T-helper 1 cell treated with Interleukin-12 subunit alpha and Interleukin-12 subunit beta and Interleukin-4 antibody, amounts not matched to agents 30 ng/mL and 1 ng/mL, for 36 hours (primary cell): ENCODE results near the gene CEP68. TPM values are rescaled to one million over a fixed set of nuclear protein-coding genes. Genes with fewer than 3 reads are reported as not detected.
"Not testable (repeated sequence)": the region's sequence is repeated elsewhere in the genome, so short reads cannot be mapped to it uniquely, and the experiment has no call there.

ENCODE experiments used
- intact Hi-C: fragments of 100-400 bp; cut with micrococcal nuclease; formaldehyde crosslinking; loops from one replicate; pipeline ENCODE4 v1.15.1; 2024
- total RNA-seq: library from RNA; stranded (reverse); gene quantifications from 2 replicates; pipeline ENCODE4 v1.2.3, GENCODE V29; 2022

The CEP68 gene
- total RNA-seq, 1 donor from 2014 or later = 7.2 TPM

DNA sequence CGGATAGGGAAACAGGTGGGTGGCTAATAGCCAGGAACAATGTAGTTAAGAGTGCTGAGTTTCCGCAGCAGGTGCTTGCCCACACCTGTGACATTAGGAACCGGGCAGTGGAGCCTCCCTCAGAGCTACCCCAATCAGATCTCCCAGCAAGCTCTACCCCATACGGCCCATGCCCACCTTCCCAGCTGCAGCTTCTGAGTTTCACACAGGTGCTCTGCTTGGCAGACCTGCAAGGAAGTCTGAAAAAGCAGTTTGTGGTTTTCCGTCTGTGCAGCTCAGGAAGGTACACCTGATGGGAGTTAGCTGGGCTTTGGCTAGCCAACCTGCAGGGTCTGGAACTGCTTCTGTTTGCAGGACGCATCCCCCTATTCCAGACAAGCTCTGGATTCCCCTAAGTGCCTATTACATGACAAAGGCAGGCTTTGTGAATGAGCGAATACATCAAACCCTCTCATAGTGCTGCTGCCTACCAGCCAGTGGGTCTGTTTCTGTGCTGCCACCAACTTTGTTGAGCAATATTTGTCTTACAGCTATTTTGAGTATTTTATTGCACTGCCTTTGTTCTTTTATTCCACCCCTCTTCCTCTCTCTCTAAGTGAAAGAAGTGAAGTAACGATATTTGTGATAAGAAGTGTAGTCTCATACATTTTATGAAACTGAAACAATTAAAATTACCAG, 24.7 kb upstream of the CEP68 start:
- intact Hi-C loops = no loop called here

DNA sequence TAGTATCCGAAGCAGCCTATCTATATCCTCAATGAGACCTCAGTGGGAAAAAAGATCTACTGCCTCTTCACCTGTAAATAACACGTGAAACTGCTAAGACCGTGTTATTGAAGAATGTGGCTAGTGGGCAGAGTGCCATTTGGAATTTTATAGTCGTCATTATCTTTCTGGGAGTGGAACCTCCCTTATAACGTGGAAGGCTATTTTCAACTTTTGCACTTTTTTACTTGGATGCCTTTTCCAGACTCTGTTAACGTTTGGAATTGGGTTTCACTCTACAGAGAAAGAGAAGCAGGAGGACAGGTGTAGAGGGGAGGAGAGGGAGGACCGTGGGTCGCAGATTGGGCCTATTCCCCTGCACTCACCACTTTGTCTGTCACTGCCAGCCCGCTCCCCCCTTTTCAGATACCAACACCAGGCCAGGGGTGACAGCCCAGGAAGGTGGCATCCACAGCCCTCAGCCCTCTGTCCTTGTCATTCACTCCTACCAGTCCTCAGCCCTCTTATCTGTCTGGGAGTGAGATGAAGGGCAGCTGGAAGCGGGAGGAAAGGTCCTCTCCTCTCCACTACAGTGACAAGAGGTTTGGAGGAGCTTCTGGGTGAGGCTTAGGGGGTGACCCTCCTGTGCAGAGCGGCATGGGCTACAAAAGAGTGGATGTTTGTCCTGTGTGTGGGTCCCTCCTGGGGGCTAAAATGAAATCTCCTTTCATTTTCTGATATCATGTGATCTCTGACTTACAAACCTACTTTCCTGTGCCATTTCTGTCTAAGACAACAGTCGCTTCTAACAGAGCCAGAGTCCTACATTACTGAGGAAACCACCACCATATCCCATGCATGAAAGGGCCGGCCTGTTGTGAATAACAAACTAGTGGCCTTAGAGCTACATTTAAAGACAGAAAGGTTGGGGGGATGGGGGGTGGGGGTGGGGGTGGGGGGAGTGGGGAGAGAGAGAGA, 23.9 kb upstream of the CEP68 start:
- intact Hi-C loops = no loop called here

DNA sequence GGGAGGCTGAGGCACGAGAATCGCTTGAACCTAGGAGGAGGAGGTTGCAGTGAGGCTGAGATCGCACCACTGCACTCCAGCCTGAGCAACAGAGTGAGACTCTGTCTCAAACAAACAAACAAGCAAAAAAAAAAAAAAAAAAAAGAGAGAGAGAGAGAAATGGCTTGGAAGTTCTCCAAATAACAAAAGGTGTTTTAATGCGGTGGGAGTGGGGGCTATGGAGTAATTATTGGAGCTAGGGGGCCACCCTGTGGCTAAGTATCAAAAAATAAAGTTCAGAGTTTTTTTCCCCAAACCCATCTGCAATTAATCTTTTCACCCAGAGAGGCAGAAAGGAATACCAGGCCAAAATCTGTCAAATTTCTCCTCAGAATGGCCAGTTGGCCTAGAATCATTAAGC, 23.0 kb upstream of the CEP68 start:
- intact Hi-C loops = no loop called here

DNA sequence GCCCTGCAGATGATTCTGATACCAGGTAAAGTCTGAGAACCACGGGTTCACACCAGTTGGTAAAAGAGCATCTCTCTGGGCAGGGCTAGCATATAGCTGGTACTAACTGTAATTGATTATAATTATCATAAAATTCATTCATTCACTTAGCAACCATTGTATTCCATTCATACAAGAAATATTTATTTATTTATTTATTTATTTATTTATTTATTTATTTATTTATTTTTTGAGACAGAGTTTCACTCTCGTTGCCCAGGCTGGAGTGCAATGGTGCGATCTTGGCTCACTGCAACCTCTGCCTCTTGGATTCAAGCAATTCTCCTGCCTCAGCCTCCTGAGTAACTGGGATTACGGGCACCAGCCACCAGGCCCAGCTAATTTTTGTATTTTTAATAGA, 22.5 kb upstream of the CEP68 start:
- intact Hi-C loops = not testable (repeated sequence)

DNA sequence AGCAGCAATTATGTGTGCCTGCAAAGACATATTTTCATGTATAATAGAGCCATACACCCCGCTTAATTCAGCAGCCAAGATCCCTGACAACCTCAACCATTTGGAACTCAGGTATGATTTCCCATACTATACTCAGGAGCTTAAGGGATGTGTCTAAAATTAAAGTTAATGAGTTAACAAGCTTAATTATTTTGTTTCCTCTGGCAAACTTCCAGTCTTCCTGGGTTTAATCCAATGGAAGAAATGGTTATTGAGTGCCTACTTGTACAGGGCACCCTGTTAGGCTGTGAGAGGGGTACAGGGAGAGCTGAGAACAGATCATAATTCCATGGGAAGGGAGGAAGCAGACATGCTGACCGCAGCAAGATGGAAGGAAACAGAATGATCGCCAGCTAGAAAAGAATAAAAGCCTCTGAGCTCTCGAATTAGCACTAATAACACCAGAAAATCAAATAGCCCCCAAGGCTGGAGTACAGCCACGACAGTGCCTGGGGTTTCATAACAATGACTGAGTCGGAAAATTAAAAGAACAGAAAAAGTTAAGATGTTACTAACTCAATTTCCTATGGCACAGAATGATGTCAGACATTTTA, 20.8 kb upstream of the CEP68 start:
- intact Hi-C loops = no loop called here

DNA sequence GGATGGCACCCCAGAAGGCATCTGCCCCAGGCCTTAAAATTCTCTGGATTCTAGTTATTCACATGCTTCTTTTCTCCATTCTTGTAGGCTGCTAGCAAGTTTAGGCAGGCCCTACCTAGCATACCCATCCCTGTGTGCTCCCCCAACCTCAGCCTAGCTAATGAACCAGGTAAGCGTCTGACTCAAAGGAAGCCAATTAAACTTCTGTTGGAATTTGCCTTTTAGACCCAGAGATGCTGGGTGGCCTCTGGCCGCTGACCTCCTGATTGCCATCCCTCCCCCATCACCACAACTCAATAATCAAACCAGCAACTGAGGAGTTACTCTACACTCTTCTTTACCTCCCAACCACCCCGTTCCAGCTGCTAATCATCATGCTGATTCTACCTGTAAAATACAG, 19.0 kb upstream of the CEP68 start:
- intact Hi-C loops = no loop called here

DNA sequence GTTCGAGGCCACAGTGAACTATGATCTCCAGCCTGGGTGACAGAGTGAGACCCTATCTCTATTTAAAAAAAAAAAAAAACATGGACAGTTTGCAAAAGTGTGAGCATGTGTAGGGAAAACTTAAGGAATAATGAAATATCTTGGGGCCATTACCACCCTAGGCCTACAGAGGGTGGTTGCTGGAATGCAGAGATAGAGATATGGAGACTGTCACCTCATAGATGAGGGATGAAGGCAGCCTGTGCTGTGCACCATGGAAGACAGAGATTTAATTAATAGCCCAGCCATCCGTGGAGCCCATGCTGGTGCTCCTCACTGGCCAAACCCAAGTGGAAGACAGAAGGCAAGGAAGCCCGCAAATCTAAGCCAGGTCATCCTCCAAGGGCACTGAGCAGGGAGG, 16.6 kb upstream of the CEP68 start:
- intact Hi-C loops = loop anchor here (1.0 to 5.0 kb wide), 7 partner anchors 18 to 517 kb away; partner anchors contain the start of genes AFTPH and SERTAD2

DNA sequence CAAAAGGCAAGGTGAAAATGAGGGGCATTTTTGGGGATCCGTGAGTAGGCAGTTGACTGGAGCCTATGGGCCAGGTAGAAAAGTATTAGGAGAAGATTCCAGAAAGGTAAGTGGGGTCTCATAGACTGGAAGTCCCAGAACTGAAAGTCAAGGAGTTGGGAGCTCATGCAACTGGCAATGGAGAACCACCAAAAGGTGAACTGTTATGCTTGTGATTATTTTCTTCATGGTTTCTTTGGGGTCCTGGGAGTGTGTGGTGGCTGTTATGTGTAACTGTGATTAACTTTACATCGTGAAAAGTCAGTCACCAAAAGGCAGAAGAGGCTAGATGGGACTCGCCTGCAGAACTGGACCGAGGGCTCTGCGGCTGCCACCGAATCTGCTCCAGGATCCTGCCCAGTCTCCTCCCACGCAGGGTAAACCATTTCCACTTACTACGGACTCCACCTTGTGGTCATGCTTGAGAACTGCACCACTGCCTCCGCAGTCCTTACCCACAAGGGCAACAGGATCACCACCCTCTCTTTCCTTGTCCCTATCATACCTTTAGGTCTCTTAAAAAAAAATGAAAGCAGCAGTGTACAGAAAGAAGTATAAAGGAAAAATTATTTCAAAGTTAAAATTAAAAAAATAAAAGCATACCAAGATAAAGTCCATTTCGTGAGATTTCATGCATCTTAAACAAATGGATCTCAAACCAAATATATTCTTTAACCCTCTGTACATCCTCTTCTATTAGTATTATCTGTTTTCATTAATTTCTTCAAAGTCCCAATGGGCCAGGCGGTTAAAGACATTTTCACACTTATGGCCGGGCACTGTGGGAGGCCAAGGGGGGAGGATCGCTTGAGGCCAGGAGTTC, 15.6 kb upstream of the CEP68 start:
- intact Hi-C loops = loop anchor here (1.0 to 5.0 kb wide), 7 partner anchors 17 to 518 kb away; partner anchors contain the start of genes AFTPH and SERTAD2

DNA sequence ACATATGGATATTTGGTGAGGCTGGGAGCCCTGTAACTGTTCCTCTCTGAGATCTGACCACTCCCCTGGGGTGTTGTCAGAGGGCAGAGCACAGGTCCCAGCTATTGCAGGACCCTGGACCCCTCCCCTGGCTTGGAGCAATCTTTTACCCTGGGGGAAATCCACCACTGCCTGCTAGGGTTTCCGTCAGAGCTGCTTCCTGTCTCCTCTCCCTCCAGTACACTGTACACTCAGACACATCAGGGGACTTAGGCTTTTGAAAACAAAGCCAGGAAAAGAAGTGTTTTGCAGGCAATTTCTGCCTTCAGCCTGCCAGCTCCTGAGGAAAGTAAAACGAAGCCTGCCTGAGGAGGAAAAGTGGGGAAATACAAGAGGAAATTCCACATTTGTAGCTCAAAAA, 13.2 kb upstream of the CEP68 start:
- intact Hi-C loops = loop anchor here (5.0 kb wide), 2 partner anchors 391 to 521 kb away; partner anchors contain the start of genes AFTPH and SERTAD2

DNA sequence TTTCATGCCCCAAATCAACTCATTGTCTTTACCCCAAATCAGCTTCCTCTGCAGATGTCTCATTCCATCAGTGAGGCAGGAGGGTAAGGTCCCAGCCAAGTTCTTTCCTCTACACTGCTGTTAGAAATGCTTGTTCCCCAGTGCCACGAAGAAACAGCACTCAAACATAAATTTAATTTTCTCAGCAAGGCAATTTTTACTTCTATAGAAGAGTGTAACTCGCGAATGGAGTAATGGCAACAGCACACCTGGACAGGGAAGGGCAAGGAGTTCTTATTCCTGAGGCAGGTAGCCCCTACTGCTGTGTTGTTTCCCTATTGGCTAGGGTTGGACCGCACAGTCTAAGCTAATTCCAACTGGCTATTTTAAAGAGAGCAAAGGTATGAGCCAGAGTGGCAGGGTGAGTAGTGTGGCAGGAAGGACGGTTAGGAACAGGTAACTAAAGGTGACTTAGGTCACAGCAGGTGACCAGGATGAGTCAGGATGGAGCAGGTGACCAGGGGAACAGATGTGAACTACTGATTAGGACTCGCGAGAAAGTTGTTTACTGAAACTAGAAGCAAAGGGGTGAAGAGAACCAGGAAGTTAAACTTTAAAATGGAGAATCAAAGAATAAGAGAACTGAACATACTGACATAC, 12.0 kb upstream of the CEP68 start:
- intact Hi-C loops = loop anchor here (5.0 kb wide), 2 partner anchors 392 to 522 kb away; partner anchors contain the start of genes AFTPH and SERTAD2

DNA sequence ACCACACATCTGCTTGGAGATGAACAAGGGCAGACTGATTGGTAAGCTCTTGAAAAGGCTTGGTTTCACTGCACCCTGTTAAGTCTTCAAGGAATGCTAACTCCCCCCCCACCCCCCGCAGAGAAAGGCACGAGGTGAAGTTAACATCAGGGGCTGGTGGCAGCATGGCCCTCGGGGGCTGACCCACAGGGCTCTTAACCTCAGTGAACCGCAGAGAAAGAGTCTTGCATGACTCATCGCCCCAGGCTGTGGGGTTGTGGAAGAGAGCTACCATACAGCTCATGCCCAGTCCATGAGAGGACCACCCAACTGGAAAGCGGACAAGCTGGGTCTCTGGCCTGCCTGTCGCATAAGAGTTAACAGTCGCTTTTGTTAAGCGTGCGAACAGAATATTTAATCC, 10.6 kb upstream of the CEP68 start:
- intact Hi-C loops = no loop called here

DNA sequence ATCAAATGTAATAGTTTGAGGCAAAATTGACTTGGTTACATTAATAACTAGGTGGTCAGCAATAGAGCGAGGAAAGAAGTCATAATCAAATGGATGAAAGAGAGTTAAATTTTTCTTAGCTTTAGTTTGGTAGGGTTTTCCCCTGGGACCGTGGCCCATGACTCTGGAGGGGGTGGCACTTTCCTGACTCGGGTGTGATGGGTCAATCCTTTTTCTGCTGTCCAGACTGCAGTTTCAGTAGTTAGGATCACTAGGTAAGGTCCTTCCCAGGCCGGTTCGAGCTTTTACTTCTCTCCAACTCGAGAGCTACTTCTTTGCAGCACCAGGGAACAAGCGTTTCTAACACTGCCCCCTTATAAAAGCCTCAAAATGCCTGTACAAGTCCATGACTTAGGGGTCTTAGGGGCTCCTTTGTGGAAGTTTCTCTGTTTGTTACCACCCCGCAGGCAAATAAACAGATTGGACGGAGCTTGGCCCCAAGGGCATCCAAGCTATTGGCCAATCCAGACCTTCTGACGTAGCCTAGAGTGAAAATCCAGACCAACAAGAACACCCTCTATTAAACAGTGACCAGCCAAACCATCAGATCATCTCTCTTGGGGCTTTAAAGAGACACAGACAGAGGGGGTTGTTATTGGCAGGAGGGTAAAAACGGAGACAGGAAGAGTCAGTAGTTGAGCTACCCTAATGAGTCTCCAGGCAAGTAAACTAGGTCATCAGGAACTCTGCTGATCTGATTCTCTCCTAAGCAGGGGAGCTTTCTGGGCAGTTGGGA, 9.4 kb upstream of the CEP68 start:
- intact Hi-C loops = no loop called here

DNA sequence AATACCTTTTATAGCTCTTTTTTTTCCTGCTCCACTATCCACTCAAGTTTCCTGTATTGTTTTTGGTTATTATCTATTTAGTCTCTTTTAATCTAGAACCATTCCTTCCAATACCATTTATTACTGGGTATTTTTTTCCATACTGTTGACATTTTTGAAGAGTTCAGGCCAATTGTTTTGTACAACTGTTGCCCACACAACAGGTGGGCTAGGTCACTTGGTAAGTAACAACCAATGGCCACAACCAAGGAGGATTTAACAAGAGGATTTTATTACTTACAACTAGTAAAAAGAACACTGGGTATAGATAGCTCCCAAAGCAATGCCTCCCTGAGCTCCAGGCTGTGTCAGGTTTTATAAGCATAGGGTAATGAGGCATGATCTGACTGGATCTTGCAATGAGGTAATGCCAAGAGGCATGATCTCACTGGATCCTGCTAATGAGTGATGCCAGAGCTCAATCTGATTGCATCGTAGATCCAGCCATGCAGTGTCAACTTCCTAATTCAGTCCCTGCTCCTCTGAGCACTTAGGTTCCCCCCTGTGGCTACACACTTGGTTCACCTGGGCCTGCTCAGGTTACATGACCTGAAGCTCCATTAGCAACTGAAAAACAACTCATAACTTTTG, 7.1 kb upstream of the CEP68 start:
- intact Hi-C loops = no loop called here

DNA sequence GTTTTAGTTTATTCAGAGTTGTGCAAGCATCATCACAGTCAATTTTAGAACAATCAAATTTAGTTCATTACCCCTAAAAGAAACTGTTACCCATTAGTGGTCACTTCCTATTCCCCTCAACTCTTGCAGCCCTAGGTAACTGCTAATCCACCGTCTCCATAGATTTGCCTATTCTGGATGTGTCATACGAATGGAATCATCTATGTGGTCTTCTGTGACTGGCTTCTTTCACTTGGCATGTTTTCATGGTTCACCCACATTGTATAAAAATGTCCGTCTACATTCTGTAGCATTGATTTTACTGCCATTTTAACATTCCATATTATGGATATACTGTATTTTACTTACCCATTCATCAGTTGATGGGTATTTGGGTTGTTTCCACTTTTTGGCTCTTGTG, 5.3 kb upstream of the CEP68 start:
- intact Hi-C loops = no loop called here

DNA sequence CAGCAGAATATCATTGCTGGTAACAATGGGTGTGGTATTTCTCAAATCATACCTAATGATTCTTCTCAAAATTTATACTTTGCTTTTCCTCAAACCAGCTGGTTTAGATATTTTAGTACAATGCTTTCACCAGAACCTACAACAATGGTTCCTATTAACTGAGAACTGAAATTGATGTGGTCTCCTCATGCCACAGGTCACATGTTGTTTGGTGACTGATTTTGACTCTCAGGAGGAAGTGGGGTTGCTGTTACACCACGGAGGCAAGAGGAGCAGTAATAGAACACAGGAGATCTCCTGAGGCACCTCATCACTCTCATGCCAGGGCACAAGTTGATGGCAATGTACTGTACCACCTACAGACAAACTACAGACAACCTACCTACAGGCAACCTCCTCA, 3.0 kb upstream of the CEP68 start:
- intact Hi-C loops = no loop called here

DNA sequence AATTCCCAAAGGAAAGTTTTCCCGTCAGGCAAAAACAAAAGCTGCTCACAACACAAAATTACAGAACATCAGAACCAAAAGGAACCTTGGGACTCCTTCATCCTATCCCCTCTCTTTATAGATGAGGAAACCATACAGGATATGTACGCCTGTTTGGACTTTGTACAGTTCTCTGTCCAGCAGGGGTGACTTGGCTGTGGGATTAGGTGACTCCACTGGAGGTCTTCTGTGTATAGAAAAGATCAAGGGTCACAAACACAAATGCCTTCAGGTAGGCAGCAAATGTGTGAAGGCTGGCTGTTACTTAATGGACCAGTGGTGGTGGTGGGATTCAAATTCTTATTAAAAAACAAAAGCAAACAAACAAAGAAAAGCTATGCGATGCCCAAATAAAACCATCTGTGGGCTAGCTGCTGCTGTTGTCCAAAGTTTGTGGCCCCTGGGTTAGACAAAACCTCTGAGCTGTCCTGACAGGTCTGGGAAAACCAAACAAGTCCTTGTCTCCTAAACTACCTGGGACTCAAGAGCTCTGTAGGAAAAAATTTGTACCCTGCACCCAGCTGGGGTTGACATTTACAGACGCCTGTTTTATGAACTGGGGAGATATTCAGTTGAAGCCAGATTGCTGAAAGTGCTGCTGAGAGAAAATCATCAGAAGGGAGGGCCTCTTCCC, 1.3 kb upstream of the CEP68 start:
- intact Hi-C loops = loop anchor here (5.0 kb wide), 5 partner anchors 403 to 1033 kb away; partner anchors contain the start of gene SERTAD2

DNA sequence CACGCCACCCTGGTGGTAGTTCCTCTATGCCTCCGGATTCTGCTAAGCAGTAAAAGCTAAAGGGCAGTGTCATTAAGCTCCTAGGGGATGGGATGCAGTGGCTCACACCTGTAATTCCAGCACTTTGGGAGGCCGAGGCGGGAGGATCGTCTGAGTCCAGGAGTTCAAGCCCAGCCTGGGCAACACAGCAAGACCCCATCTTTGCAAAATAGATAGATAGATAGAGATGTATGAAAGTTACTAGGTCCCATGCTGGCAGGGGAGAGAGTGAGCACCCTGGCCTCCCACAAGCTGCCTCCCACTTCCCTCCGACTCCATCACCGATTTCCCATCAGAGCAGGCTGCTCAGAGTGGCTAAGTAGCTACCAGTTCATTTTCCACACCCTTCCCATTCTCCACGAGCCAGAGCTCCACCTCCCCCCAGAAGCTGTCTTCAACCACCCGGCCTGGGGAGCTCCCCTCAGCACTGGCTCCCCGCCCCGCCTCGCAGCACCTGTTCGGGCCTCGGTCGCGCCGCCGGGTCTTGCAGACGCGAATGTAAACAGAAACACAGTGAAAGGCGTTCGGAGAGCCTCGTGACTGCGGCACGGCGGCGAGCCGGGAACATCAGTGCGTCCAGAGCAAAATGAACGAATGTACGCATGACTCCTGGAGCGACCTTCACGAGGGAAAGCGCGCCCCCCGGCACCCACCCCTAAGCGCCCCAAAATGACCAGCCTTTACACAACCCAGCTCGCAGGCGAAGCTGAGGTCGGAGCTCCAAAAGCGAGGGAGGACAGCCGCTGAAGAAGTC, 598 bp upstream of the CEP68 start:
- intact Hi-C loops = loop anchor here (1.0 to 5.0 kb wide), 17 partner anchors 9 to 1467 kb away; partner anchors contain the start of genes ACTR2, MDH1, SERTAD2 and UGP2

DNA sequence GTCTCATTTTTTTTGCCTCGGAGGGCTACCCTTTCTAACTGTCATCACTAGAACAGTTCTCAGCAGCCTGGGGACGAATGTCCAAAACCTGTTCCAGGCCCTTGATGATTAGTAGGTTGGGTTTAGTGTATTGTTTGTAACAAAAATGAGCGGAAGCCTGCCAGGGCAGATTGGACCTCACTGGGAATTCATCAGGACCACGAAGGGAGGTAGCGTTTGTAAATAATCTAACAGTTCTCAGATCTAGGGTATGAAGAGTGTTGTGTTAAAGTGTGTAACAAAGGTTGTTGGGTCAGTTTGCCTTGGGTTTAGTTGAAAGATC, 799 bp downstream of the CEP68 start:
- intact Hi-C loops = loop anchor here (1.0 to 5.0 kb wide), 17 partner anchors 17 to 1468 kb away; partner anchors contain the start of genes AFTPH, MDH1, PELI1 and RAB1A
